ENCODE results near the gene EID2B. TPM values are rescaled to one million over a fixed set of nuclear protein-coding genes. Genes with fewer than 3 reads are reported as not detected.

Gene EID2B
- total RNA-seq, 1 experiment from 2014 or later = 2.3 TPM

DNA sequence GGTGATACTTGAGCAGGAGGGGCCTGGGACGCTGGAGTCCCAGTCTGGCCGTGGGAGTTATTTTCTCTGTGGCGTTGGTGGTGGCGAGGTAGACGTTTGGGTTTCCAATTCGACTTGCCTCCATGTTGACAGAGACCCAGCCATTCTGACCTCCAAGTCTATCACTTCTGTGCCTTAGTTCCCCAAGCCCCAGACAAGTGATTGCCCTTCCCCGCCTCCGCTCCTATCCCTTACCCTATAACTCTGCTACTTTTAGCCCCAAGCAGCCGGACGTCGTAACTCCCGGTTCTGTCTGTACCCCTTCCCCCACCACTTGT is 51.5 kb downstream of the EID2B start:
- intact Hi-C loops (cut with micrococcal nuclease; ENCODE audit: unreplicated experiment) = loop anchor here (1.0 to 5.0 kb wide), 2 partner anchors 34 to 69 kb away; partner anchors contain the start of genes PLEKHG2 and SUPT5H
- 0 out of 2 replicates have a peak, but pooled peaks cover 6% of the 10 kb centered on the region for H3K36me3 ChIP-seq (ENCODE audit: low read depth)
- H3K9me3 ChIP-seq (ENCODE audit: insufficient read depth, low read depth) = no peaks in the 10 kb centered on the region
- H3K79me2 ChIP-seq (ENCODE audit: low read depth) = peaks cover 23% of the 10 kb centered on the region
- H3K4me1 ChIP-seq (replicated peaks; ENCODE audit: insufficient read depth) = peaks cover 13% of the 10 kb centered on the region; the same call in 1 of the 2 replicates
- peak overlapping the region; percentile 99 for H3K4me2 ChIP-seq
- peak overlapping the region; percentile 94 for H3K27ac ChIP-seq
- H3K4me3 ChIP-seq = peak overlapping the region; percentile 99
- H3F3A ChIP-seq (ENCODE audit: insufficient read depth, low read depth) = peaks cover 23% of the 10 kb centered on the region; the same call in 1 of the 2 replicates
- CTCF ChIA-PET = interaction anchor here (0.5 to 0.8 kb wide), 3 partner anchors 56 to 189 kb away, joined by 3 to 15 read pairs (median 5); partner anchors contain the start of gene SAMD4B
- no peak for TF ChIP-seq EZH2 (IDR thresholded peaks at IDR 0.05; ENCODE audit: low read depth)
- TF ChIP-seq, protein P1, sequence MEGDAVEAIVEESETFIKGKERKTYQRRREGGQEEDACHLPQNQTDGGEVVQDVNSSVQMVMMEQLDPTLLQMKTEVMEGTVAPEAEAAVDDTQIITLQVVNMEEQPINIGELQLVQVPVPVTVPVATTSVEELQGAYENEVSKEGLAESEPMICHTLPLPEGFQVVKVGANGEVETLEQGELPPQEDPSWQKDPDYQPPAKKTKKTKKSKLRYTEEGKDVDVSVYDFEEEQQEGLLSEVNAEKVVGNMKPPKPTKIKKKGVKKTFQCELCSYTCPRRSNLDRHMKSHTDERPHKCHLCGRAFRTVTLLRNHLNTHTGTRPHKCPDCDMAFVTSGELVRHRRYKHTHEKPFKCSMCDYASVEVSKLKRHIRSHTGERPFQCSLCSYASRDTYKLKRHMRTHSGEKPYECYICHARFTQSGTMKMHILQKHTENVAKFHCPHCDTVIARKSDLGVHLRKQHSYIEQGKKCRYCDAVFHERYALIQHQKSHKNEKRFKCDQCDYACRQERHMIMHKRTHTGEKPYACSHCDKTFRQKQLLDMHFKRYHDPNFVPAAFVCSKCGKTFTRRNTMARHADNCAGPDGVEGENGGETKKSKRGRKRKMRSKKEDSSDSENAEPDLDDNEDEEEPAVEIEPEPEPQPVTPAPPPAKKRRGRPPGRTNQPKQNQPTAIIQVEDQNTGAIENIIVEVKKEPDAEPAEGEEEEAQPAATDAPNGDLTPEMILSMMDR (conservative IDR thresholded peaks at IDR 0.05) = no peak
- H3K27me3 ChIP-seq (ENCODE audit: insufficient read depth, low read depth) = no peaks in the 10 kb centered on the region
- no peaks in the 10 kb centered on the region for H3K9me2 ChIP-seq (ENCODE audit: insufficient read depth)
- BruUV-seq (replicated peaks) = TSS peak; percentile 29
- no peak for DNase-seq
- H2AFZ ChIP-seq = peak overlapping the region; percentile 97
- H4K20me1 ChIP-seq (ENCODE audit: insufficient read depth) = no peaks in the 10 kb centered on the region
- POLR2A ChIA-PET (ENCODE audit: unreplicated experiment) = interaction anchor here (0.7 to 1.0 kb wide), 3 partner anchors 29 to 36 kb away, joined by 6 to 18 read pairs (median 8); partner anchors contain the start of gene SUPT5H

Other genes with a start within 250 kb of the EID2B start
- not detected in 2 replicates for gene IFNL1, start 236.4 kb downstream of the EID2B start, total RNA-seq (2021)
- 2.3 and 4.0 TPM in 2 replicates for gene LRFN1, start 212.0 kb downstream of the EID2B start, total RNA-seq (2021)
- 0.78 TPM in 1 of 2 replicates, not detected in the other for gene GMFG, start 196.8 kb downstream of the EID2B start, total RNA-seq (2021)
- 152 and 163 TPM in 2 replicates for gene SAMD4B, start 190.4 kb downstream of the EID2B start, total RNA-seq (2021)
- gene PAF1, start 141.7 kb downstream of the EID2B start, total RNA-seq (2021) = 54.3 and 61.1 TPM in 2 replicates
- gene MED29, start 141.5 kb downstream of the EID2B start, total RNA-seq (2021) = 18.6 and 30.9 TPM in 2 replicates
- 31.0 and 36.3 TPM in 2 replicates for gene ZFP36, start 126.0 kb downstream of the EID2B start, total RNA-seq (2021)
- gene PLEKHG2, start 120.2 kb downstream of the EID2B start, total RNA-seq (2021) = 26.1 and 32.1 TPM in 2 replicates
- gene RPS16, start 96.9 kb downstream of the EID2B start, total RNA-seq (2021) = 2,510 and 2,860 TPM in 2 replicates
- 99.7 and 118 TPM in 2 replicates for gene SUPT5H, start 87.3 kb downstream of the EID2B start, total RNA-seq (2021)
- 85.5 and 95.9 TPM in 2 replicates for gene TIMM50, start 52.0 kb downstream of the EID2B start, total RNA-seq (2021)
- gene DLL3, start 33.9 kb downstream of the EID2B start, total RNA-seq (2021) = 1.4 and 3.6 TPM in 2 replicates
- 0.35 TPM in 1 of 2 replicates, not detected in the other for gene SELENOV, start 17.7 kb downstream of the EID2B start, total RNA-seq (2021)
- 14.6 TPM in 2 replicates for gene EID2, start 7.3 kb upstream of the EID2B start, total RNA-seq (2021)
- gene LGALS13, start 69.7 kb upstream of the EID2B start, total RNA-seq (2021) = not detected in 2 replicates
- gene LGALS16, start 123.1 kb upstream of the EID2B start, total RNA-seq (2021) = not detected in 2 replicates
- not detected in 2 replicates for gene LGALS14, start 171.6 kb upstream of the EID2B start, total RNA-seq (2021)
- not detected in 2 replicates for gene CLC, start 205.2 kb upstream of the EID2B start, total RNA-seq (2021)
- gene LEUTX, start 246.0 kb upstream of the EID2B start, total RNA-seq (2021) = not detected in 2 replicates